IPS-NIHi7 (cell line): ENCODE data around the gene STK35.

Experiments
- DNase-seq: peaks from one replicate; pipeline ENCODE4 v3.0.0; 2012; ENCODE audit warnings: mixed read lengths; ENCODE audit errors: extremely low spot score

The STK35 gene

DNA sequence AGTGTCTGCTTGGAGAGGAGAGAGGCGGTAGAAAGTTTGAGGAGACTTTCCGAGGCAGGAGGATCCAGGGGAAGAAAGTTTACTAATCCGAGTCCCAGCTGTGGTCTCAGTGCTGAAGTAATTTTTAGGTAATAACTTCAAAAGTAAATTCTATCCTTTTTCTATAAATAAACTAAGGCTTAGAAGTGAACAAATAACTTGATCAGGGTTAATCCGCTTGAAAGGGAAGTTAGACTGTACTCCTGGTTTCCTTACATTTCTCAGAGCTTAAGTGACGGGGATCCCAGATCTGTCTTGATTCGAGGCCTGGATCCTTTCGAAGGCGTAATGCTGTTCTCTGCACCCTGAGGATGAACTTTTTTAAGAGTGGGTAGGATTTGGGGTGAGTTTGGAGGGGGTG, 2.6 kb downstream of the STK35 start:
- DNase-seq = no peak

- DNase-seq = no peak
Measured at GRCh38 chr20:2108498-2108897, 6.9 kb downstream of the STK35 start.

GRCh38 chr20:2108987-2109386, 7.4 kb downstream of the STK35 start:
- DNase-seq = no peak

- no peak for DNase-seq
Measured at GRCh38 chr20:2109425-2110210, 8.0 kb downstream of the STK35 start.

GRCh38 chr20:2112910-2113309, 11.3 kb downstream of the STK35 start:
- DNase-seq = no peak

DNA sequence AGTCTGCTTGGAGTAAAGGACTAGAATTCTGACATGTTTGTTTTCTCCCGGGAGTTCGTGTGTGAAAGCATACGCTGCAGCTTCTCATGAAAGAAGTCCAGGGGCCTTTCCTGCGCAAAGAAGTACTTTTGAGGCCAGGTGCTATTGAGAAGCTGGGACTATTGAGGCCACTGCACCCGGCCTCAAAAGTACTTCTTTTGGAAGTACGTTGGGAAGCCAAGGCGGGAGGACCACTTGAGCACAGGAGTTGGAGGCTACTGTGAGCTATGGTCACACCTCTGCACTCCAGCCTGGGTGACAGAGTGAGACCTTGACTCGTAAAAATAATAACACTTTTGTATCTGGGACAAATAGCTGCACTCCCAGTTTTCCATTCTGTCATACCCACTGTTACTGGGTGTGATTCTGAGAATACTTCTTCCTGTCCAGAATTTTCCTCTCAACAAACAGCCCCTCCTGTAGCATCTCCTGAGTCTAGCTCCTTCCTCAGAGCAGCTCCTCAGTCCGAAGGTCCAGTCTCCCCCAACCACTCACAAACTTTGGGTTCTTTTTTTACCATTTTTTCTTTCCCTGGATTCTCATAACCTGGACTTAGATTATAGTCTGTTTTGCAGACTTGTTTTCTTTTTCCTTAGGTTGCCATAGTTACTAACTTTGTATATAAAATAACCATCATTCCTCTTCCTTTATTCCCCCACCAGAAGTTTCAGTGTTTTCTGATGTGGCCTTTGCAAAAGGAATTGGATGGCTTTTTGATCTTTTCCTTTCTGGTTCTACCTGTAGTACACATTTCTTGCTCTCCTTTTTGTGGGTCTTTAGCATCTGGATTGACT, 12.7 kb downstream of the STK35 start:
- no peak for DNase-seq

GRCh38 chr20:2114990-2115681, 13.5 kb downstream of the STK35 start:
- no peak for DNase-seq

GRCh38 chr20:2116170-2116940, 14.7 kb downstream of the STK35 start:
- DNase-seq = no peak

DNA sequence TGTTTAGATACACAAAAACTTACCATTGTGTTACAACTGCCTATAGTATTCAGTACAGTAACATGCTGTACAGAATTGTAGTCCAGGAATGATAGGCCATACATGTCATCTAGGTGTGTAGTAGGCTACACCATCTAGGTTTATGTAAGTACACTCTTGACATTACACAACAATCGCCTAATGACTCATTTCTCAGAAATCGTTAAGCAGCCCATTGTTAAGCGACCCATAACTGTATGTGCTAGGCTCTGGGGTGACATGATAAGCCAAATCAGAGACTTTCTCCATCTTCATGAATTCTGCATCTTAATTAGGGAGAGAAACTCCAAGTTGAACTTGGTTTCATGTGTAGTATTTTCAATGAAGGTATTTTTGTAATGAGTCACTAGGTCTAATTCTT, 17.2 kb downstream of the STK35 start:
- DNase-seq = no peak

GRCh38 chr20:2122936-2123335, 21.3 kb downstream of the STK35 start:
- no peak for DNase-seq

- DNase-seq = no peak
Measured at GRCh38 chr20:2123720-2124119, 22.1 kb downstream of the STK35 start.

DNA sequence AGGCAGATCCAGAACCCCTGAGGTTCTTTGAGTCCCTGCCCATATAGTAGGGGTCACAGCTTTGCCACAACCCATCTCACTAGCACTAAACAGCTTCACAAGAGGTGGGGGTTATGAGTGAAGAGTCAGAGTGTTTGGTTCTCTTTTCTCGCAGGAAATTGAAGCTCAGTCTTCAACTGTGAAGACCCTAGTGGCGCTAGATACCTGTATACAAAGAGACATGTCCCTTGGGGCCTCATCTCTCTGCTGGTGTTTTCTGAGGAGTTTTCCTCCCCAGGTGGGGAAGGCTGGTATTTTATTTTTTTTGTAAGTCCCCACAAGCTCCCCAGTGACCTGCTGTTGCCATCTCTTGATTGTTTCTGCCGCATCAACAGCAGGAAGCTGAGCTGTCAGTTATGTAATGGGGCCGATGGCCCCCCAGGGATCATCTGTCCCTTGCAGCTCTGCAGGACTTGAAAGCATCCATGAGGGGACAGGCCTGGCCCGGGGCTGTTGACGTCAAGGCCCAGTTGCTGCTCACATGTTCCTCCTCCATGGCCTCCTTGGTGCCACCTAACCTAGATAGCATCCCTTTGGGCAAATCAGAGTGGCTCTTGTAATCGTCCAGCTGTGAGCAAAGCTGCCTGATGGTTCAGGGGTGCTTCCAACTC, 23.1 kb downstream of the STK35 start:
- DNase-seq = no peak

DNA sequence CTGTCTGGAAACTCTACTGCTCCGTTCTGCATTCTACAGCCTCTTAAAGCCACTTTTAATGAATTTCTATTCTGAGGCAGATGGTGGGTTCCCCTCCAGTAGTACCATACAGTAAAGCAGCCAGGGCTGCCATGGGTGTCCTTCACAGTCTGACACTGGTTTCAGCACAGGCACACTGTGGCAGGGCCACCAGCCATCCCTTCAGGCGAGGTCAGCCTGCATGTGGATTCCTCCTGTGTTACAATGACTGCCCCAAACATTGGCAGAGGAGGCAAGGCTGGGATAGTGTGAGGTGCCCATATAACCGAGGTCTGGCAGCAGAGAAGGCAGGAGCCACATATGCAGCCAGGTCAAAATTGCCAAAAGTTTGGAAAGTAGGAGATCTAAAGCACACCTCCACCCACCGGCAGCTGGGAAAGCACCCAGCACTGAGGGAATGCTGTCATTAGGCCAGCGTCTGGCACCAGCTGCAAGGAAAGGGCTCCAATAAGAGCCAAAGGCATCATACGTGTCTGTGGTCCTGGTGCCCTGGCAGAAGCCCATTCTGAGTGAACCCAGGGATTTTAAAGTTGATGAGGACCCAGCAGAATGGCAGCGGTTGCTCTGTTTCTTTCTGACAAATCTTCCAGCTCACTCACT, 24.0 kb downstream of the STK35 start:
- DNase-seq = no peak

GRCh38 chr20:2127238-2127637, 25.6 kb downstream of the STK35 start:
- no peak for DNase-seq

DNA sequence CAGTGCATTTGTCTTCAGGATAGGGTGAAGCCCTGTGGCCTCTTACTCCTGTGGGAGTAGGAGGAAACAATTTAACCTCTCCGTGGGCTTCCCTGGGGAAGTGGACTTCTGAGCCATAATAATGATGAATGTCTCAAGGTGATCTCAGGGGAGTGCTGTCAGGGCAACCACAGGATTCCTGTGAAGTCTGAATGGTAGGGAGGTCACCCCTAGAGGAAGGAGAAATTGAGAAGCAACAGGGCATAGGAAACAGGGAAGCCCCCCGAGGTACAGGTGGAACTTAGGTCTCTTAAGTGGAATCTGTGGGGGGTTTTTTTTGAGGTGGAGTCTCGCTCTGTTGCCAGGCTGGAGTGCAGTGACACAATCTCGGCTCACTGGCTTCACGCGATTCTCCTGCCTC, 26.9 kb downstream of the STK35 start:
- DNase-seq = no peak

DNA sequence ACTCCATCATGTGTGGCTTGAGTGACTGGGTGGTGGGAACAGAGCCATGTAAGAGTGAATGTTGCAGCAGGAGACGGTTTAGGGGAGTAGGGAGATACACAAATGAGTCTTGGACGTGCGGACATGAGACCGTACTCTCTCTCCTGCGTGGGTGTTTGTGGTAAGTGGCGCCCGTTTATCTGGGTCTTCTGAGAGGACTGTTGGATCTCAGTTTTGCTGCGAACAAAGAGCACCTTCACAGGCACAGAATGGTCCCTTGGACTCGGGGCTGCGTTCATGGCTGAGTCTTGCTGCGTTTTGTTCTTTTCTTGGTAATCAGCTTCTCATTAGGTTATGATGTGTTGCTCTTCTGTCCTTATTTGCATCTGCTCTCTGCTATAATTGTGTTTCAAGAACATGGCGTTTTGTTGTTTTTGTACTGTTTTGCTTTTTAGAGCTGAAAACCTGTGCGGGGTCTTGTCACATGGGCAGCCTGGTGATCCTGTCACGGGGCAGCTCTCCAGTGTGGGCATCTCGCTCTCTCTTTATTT, 28.5 kb downstream of the STK35 start:
- DNase-seq = no peak

GRCh38 chr20:2130683-2131082, 29.1 kb downstream of the STK35 start:
- peak; percentile 71 for DNase-seq

DNA sequence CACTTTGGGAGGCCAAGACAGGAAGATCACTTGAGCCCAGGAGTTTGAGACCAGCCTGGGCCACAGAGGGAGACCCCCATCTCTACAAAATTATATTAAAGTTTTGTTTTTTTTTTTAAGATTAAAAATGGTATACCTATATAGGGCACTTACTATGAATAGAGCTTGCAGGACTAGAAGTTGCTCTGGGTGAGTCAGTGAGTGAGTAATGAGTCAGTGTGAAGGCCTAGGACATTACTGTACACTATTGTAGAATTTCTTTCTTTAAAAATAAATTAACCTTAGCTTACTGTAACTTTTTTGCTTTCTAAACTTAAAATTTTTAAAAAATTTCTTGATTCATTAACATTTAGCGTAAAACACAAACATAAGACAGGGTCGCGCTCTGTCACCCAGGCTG, 29.7 kb downstream of the STK35 start:
- DNase-seq = no peak

DNA sequence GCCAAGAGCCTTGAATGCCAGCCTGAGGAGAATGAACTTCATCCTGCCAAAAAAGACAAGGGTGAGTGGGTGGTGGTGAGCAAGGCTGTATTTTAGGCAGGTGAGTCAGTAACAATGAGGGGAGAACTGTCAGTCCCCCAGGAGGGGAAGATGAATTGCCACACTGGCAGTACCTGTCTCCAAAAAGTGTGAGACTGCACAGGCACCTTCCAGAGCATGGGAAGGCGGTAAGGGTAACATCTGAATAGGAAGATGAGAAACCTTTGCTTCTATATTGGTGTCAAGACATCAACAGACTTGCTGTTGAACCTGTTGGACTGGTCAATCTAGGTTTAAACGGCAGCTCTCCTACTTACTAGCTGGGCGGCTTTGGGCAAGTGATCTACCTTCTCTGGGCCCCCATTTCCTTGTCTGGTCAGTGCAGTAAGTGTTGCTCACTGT, 30.9 kb downstream of the STK35 start:
- no peak for DNase-seq
